ENCODE measurements around the gene EHMT1.
"Not testable (repeated sequence)": the region's sequence is repeated elsewhere in the genome, so short reads cannot be mapped to it uniquely, and the experiment has no call there.

EHMT1 gene

GRCh38 chr9:137590469-137591383, 28.1 kb upstream of the EHMT1 start, which contains the start of gene ZMYND19:
Gene ZMYND19, minus strand, starts transcription at chr9:137590512. Its CDS starts 249 bp downstream, at chr9:137590263.
- ATAC-seq = peak; percentile 97
- peak; percentile 93 for DNase-seq

DNA sequence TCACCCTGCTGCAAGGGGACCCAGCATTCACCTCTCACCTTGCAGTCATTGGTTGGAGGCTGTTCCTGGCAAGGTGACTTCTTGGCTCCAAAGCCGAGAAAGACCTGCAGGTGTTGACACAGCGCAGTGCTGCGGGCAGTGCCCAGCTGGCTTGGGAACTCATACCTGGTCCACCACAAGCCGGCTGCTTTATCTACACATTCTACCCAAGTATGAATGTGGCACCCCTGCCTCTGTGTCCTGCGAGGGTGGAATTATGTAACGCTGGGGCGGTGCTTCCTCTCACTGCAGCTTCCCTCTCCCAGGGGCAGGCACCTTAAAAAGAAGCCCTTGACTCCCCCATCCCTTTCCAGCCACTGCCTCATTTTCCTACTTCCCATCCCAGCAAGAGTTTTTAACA, 26.0 kb upstream of the EHMT1 start:
- no peak for DNase-seq
- no peak for ATAC-seq

- ATAC-seq = no peak
Measured at GRCh38 chr9:137593176-137593575, 25.6 kb upstream of the EHMT1 start.

GRCh38 chr9:137596577-137596976, 22.2 kb upstream of the EHMT1 start:
- not testable (repeated sequence) for ATAC-seq, DNase-seq

More at GRCh38 chr9:137593176-137593575, 25.6 kb upstream of the EHMT1 start:
- no peak for DNase-seq

DNA sequence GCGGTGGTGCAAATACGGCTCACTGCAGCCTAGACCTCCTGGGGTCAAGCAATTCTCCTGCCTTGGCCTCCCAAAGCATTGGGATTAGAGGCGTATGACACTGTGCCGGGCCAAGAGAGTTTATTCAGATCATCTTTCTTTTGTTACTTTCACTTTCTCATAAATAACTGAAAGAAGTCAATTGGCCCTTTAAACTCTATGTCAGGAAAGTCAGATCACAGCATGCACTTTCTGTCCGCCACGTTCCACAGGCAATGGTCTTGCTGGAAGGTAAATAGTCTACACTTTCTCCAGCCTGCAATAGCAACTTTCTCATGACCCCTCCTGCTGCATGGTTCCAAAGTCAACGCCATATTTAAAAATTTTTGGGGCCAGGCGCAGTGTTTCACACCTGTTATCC, 19.9 kb upstream of the EHMT1 start:
- no peak for ATAC-seq
- DNase-seq = no peak

- no peak for ATAC-seq
Measured at GRCh38 chr9:137602661-137603060, 16.1 kb upstream of the EHMT1 start.

GRCh38 chr9:137603879-137604278, 14.9 kb upstream of the EHMT1 start:
- DNase-seq (no peak), ATAC-seq (no peak)

More at GRCh38 chr9:137602661-137603060, 16.1 kb upstream of the EHMT1 start:
- no peak for DNase-seq

DNA sequence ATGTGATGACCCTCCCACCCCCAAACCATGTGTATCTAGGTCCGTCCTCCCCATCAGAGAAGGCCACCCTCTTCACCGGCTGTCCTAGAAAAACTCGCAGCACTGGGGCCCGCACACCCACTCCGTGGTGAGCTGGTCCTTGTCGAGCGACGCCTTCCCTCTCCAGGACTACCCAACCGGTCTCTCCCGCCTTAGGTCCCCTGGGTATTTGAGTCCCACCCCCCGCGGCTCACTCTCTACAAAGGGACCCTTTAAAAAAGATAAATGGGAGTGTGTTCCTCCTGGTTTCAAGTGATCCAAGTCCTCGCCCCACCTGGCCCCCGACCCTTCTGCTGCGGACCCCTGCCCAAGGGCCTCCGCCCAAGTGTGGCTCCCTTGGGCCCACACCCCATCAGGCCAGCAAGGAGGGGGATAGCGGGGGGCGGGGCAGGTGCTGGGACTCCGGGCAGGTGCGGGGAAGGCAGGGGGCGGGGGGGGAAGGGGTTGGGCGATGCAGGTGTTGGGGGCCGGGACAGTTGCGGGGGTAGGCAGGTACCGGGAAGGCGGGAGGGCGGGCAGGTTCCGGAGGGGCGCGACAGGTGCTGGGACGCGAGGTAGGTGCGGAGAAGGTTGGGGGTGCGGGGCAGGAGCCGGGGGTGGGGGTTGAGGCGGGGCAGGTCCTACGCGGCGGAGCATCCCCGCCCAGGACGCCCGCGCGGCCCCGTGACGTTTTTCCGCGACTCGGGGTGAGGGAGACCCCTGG, 14.3 kb upstream of the EHMT1 start:
- no peak for ATAC-seq
- DNase-seq = no peak

- ATAC-seq (peak; percentile 93), DNase-seq (peak; percentile 91)
Measured at GRCh38 chr9:137605121-137606004, 13.4 kb upstream of the EHMT1 start, which contains the start of gene ARRDC1. Gene ARRDC1, plus strand, starts transcription at chr9:137605686. Its CDS starts 32 bp downstream, at chr9:137605718.

- peak; percentile 0 for ATAC-seq
- peak; percentile 43 for DNase-seq
Measured at GRCh38 chr9:137606005-137606621, 12.7 kb upstream of the EHMT1 start.

- DNase-seq = no peak
- ATAC-seq = no peak
Measured at GRCh38 chr9:137606734-137607138, 12.1 kb upstream of the EHMT1 start.

GRCh38 chr9:137607141-137607857, 11.5 kb upstream of the EHMT1 start:
- DNase-seq (no peak), ATAC-seq (no peak)

GRCh38 chr9:137610944-137611343, 7.9 kb upstream of the EHMT1 start:
- no peak for ATAC-seq
- no peak for DNase-seq

DNA sequence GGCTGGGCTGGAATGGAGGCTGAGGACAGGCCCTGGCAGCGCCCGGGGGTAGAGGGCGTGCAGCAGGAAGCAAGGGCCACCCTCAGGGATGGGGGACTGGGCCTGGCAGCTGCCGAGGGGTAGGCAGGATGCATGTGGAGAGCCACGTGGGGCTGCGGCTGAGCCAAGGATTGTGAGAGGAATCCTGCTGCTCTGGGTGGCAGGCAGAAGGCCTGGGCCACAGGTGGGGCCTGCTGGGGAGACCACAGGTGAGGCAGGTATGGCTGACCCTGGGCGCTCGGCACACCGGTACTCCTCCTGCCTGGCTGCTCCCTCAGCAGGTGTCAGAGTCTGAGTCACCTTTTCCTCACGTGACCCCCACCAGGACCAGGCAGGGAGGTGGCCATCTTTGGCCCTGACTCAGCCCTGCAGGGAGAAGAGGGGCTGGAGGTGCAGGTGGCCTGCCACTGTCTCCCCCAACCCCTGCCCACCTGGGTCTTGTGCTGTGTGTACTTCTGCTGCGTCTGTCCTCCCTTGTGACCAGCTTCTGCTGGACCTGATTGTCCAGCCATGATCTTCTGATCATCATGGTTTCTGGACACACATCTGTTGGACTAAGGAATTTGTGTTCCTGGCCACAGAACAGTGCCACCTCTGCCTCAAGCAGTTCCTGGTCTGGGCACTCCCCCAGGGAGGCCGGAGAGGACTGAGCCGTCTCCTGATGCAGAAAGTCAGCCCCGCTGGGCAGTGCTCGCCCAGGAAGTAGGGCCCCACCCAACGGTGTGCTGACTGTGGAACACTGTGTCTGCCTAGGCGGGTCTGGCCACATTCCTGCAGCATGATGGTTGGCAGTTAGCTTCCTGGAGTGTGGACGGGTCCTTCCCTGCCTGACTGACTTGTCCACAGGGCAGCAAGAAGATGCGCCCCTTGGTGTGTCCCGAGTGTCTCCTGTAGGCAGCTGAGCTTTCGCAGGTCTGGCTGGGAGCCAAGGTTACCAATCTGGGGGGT, 6.9 kb upstream of the EHMT1 start:
- ATAC-seq (peak; percentile 48), DNase-seq (peak; percentile 45)

DNA sequence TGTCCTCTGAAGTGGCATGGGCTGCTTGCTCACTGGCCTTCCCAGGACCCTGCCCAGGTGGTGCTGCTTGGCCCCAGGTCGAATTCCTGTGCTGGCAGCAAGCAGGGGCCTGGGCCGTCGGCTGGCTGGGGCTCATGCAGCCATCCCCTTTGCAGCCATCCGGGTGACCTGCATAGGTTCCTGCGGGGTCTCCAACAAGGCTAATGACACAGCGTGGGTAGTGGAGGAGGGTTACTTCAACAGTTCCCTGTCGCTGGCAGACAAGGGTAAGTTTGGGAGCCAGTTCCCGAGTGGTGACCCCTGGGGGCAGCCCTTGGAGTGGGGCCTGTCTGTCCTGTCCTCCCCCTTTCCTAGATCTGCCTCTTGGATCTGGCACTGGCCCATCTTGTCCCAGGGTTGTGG, 6.1 kb upstream of the EHMT1 start:
- DNase-seq (no peak), ATAC-seq (no peak)

DNA sequence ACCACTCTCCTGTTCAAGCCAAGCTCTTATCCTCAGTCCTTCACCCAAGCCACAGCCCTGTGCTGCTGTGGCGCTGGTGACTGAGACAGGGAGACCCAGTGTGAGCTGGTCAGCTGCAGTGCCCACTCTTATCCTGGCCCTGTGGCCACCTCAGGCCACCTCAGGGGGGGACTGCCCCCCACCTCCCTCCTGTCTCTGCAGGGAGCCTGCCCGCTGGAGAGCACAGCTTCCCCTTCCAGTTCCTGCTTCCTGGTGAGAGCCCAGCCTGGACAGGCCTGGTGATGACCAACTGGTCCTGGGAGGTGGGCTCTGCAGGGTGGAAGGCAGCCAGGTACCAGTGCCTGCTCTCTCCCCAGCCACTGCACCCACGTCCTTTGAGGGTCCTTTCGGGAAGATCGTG, 5.5 kb upstream of the EHMT1 start:
- DNase-seq = no peak
- no peak for ATAC-seq

DNA sequence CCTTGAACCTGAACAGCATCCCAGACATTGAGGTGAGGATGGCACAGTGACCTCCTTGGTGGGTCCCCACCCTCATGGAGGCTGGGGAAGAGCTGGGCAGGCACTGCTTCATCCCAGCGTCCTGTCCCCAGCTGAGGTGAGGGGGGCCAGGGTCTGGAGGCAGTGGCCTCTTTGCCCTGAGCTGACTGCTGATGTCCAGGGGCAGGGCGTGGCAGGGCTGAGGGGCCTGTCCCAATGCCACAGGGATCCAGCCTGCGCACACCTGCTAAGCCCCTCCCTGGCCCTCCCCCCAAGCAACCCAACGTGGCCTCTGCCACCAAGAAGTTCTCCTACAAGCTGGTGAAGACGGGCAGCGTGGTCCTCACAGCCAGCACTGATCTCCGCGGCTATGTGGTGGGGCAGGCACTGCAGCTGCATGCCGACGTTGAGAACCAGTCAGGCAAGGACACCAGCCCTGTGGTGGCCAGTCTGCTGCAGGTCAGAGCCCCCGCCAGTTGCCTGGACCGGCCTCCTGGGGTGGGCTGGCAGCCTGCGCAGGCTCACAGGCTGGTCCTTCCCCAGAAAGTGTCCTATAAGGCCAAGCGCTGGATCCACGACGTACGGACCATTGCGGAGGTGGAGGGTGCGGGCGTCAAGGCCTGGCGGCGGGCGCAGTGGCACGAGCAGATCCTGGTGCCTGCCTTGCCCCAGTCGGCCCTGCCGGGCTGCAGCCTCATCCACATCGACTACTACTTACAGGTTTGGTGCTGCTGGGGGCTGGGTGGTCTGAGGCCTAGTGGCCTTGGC, 4.9 kb upstream of the EHMT1 start:
- ATAC-seq (no peak), DNase-seq (no peak)

DNA sequence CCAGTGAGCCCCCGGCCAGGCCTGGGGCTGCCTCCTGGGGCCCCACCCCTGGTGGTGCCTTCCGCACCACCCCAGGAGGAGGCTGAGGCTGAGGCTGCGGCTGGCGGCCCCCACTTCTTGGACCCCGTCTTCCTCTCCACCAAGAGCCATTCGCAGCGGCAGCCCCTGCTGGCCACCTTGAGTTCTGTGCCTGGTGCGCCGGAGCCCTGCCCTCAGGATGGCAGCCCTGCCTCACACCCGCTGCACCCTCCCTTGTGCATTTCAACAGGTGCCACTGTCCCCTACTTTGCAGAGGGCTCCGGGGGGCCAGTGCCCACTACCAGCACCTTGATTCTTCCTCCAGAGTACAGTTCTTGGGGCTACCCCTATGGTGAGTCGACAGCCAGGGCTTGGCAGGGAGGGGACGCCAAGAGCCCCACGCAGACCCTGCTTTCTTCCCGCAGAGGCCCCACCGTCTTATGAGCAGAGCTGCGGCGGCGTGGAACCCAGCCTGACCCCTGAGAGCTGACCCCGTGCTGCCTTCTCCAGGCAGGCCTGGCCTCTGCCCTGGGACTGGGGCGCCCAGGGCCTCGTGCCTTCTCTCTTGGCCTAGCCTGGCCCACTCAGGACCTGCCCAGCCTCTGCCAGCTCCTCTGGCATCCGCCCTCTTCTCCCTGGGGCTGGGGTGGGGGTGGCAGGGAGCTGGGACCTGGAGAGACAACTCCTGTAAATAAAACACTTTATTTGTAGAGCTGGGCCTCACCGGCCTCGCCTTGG, 4.0 kb upstream of the EHMT1 start:
- ATAC-seq = no peak
- DNase-seq = no peak

All from stimulated activated naive CD8-positive, alpha-beta T cell treated with anti-CD3 and anti-CD28 coated beads, Interleukin-15, Interleukin-2, amounts not matched to agents 100 U/mL and 50 U/mL, for 24 hours (primary cell).